ENCODE measurements around the gene SAE1. TPM values are rescaled to one million over a fixed set of nuclear protein-coding genes. Genes with fewer than 3 reads are reported as not detected.

Gene SAE1
- total RNA-seq, 1 donor from 2014 or later, result 59.3 TPM

DNA sequence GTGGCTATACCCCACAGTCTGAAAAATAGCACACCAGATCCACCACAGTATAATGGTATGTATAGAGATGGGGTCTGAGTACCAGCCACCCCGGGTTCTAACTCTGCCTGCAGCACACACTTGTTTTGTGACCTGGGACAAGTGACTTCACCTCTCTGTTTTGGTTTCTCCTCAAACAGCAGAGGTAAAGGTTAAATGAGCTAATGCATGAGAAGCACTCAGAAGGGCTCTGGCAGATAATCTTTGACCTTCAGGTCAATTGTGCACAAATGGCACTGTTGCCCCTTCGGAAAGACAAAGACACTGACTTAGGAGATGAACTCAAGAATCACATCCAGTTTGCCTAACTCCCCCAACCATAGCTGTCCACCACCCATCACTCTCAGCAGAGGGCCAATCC lies 24.8 kb upstream of the SAE1 start:
- DNase-seq (ENCODE audit: low spot score), result no peak

DNA sequence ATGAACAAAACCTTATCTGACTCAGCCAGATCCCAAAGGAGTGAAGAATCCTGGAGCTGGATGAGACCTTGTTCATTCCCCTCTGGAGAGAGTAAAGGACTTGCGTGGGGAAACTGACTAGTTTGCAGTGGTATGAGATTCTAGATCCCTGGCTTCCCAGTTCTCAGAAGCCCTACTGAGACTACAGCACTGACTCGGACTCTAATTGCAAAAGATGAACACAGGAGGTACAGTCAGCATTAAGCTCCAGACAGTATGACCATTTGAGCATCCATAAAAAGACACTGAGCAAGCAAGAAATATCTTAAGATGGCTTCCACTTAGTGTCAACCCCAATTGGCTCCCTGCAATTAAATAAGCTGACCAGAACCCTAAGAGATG lies 23.8 kb upstream of the SAE1 start:
- DNase-seq (ENCODE audit: low spot score), result no peak

DNA sequence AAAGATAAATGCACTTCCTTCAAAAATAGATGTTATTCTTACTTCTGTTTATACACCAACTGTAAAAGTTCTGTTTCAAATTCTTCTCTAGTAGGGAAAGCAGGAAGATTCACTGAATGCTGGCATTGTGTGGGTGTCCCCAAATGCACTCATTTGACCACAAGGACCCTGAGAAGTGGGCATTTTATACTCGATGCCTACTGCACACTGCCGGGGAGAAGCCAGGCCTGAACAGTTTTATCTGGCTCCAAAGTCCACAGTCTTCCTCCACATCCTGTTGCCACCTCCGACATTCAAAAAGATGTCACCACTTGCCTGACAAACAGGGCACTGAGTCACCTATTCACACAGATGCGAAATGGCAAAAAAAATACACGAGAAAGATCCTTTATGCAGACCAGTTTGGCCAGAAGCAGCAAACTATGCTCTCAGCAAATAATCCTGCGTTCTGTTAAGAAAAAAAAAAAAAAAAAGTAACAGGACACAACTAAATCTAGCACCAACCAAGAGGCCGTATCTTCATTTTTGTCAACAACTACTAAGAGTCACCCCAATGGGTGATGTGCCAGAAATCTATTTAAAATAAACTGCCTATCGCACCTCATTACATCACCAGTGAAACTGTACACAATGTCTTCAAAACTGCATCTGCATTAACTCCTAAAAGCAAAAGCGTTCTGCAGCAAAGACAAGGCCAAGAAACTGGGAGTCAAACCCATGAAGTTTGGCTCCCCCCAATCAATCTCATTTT lies 23.3 kb upstream of the SAE1 start:
- DNase-seq (ENCODE audit: low spot score), result no peak

DNA sequence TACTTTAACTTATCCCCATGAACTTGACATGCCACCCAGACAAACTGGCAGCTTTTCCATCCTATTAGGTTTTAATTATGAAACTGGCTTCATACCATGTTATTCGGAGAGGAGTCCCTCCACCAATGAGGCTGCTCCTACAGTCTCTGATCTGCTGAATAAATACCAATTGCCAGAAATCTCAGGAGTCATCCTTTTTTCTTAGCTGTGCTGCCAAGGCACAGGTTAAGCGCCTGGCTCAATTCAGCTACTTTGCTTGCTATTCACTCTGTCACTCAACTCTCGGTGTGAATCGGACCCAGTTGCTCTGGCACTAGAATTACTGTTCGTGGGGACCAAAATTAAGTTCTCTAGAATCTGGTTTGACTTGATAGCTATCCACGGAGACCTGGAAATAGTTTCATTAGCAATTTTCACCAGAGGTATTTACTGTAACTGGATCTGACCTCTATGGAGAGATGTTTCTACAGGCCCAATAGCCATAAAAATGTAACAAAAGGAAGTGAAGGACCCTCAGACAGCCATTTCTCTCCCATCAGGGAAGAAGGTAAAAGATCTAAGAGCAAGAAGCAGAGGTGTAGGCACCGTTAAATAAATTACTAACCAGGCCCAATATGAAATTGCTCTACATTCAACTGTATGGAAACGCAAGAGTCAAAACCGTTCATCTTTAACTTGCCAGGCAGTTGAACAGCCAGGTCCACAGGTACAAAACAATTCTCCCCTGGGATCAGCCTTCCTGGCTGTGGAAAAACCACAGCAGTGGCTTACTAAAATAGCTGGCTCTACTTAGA lies 22.5 kb upstream of the SAE1 start:
- DNase-seq (ENCODE audit: low spot score), result no peak

GRCh38 chr19:47109177-47109540 lies 21.5 kb upstream of the SAE1 start:
- no peak for DNase-seq (ENCODE audit: low spot score)

DNA sequence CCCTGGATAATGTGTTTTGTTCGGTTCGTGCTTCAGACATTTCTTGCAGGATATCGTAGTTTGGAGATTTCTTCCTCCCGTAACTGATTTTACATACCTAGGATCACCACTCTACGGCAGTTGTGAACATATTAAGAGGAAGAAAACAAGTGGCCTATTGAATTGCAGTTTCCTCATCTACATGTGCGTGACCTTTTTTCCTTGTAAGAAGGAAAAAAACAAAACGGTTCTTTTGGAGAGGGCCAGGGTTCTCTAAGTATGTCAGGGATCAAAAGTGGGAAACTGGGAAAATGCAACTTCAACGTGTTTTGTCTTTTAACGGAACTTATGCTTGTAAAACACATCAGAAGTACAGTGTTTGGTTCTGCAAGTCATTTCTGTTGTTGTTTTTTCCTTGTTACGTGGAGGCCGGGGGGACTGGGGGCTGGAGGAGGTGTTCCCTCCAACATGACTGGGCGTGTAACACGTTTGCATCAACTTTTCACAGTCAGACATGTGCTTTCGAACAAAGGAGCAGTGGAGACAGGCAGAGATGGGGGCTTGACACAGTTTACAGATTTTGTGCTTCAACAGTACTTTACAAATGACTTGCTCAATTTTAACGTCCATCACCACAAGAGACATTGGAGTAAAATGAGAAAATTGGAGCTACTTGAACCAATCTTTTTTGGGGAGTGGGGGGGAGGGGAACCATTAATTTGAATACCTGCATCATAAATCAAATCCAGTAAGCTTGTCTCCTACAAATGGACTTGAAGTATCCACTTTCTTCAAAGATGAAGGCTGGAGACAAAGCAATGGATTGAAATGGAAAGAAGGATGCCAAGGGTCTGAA lies 20.9 kb upstream of the SAE1 start:
- DNase-seq (ENCODE audit: low spot score), result no peak

GRCh38 chr19:47110521-47111005 lies 20.1 kb upstream of the SAE1 start:
- DNase-seq (ENCODE audit: low spot score), result no peak

- no peak for DNase-seq (ENCODE audit: low spot score)
Observed at GRCh38 chr19:47111006-47111621, 19.5 kb upstream of the SAE1 start.

- DNase-seq (ENCODE audit: low spot score), result no peak
Observed at GRCh38 chr19:47111682-47112165, 18.9 kb upstream of the SAE1 start.

GRCh38 chr19:47112166-47112996 lies 18.3 kb upstream of the SAE1 start:
- peak; percentile 94 for DNase-seq (ENCODE audit: low spot score)

GRCh38 chr19:47112997-47113849 lies 17.4 kb upstream of the SAE1 start, which contains the start of gene ZC3H4:
Gene ZC3H4 (minus strand): TSS chr19:47113776. CDS start chr19:47112584, 1,192 bp downstream.
- DNase-seq (ENCODE audit: low spot score), result peak; percentile 99

GRCh38 chr19:47113850-47114651 lies 16.6 kb upstream of the SAE1 start:
- DNase-seq (ENCODE audit: low spot score), result no peak

DNA sequence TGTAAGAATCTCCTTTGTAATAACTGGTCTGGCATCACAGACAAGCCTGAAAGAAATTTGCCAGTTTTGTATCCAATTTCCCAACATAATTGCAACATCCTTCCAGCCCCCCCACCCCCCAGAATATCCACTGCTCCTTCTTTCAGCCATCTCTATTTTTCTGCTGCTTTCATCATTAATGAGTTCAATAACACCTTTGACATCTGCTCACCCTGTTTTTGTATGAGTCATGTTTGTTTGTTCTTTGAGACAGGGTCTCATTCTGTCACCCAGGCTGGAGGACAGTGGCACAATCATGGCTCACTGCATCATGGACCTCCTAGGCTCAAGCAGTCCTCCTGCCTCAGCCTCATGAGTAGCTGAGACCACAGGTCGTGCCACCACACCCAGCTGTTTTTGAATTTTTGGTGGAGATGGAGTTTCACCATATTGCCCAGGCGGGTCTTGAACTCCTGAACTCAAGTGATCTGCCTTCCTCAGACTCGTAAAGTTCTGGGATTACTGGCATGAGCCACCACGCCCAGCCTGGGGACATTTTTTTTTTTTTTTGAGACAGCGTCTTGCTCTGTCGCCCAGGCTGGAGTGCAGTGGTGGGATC lies 10.1 kb upstream of the SAE1 start:
- DNase-seq (ENCODE audit: low spot score), result no peak

GRCh38 chr19:47122359-47123335 lies 8.0 kb upstream of the SAE1 start:
- DNase-seq (ENCODE audit: low spot score), result no peak

GRCh38 chr19:47123406-47123805 lies 7.2 kb upstream of the SAE1 start:
- no peak for DNase-seq (ENCODE audit: low spot score)

DNA sequence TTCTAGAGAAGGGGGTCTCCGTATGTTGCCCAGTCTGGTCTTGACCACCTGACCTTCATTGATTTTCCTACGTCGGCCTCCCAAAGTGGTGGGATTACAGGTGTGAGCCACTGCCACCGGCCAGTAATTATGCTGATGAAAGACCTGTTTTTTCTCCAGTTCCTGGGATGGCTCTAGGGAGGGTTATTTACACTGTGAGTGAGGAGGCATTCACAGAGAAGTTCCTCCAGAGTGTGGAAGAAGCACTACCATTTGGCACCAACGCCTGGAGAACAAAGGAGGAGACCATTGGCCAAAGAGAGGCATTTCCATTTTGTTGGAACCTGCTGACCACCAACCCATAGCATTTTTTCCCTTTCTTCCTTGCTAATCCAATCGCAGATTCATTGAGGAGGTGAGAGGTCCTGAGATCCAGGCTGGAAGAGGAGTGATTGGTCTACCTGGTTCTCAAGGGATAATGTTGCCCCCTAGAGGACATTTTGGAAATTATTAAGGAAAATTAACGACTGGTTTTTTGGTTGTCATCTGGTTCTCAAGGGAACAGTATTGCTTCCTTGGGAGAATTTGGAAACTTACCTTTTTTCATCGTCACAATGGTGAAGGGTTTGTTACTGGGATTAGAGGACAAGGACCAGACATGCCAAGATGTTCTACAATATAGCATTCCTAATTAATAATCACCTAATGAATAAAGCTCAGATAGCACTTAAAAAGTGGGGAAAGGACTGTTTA lies 5.5 kb upstream of the SAE1 start:
- no peak for DNase-seq (ENCODE audit: low spot score)
